Gastroesophageal sphincter (tissue), 3 donors: Measurements from ENCODE around the gene SLC1A2.

ENCODE experiments used
- CTCF ChIP-seq, 4 experiments: fragments of 200-600 bp in 2 of 4; fragments of 450-650 bp in 2 of 4; sonication (generic) in 1 of 4; IDR thresholded peaks; one replicate each; pipeline ENCODE4 v1.5.1; 2017 to 2019; ENCODE audit warnings: antibody characterized with exemption in 4 of 4, mild to moderate bottlenecking in 2 of 4, moderate library complexity in 2 of 4
- EP300 ChIP-seq: sonication (generic); formaldehyde crosslinking; IDR thresholded peaks from one replicate; pipeline ENCODE4 v1.6.1; 2017; ENCODE audit warnings: antibody characterized with exemption, mild to moderate bottlenecking
- POLR2A ChIP-seq, 2 donors: fragments of 450-650 bp; IDR thresholded peaks; one replicate each; pipeline ENCODE4 v1.6.1; 2017; ENCODE audit warnings: antibody characterized with exemption in 2 of 2, mild to moderate bottlenecking in 2 of 2, moderate library complexity in 1 of 2

- TF ChIP-seq CTCF (IDR thresholded peaks at IDR 0.05) = no peak
- no peak for TF ChIP-seq POLR2A (IDR thresholded peaks at IDR 0.05)
- TF ChIP-seq EP300 = no peak
Measured at GRCh38 chr11:35334385-35335090, 84.8 kb downstream of the SLC1A2 start.
